Liver (tissue), 9 donors: ENCODE measurements around the gene DLL1. TPM values are rescaled to one million over a fixed set of nuclear protein-coding genes. Genes with fewer than 3 reads are reported as not detected.

Experiments
- DNase-seq: peaks from one replicate; pipeline ENCODE4 v3.0.0-alpha.2; 2017; ENCODE audit warnings: low spot score
- H3K27ac ChIP-seq, 2 donors: one replicate each; pipeline ENCODE4 v1.7.0; 2013; ENCODE audit warnings: inconsistent platforms in 2 of 2, low read length in 2 of 2, control low read depth in 1 of 2, low read depth in 1 of 2, mild to moderate bottlenecking in 1 of 2
- H3K27me3 ChIP-seq, 4 donors: one replicate each; pipeline versions ENCODE4 v1.6.1 to v1.7.0; 2013; ENCODE audit warnings: low read length in 3 of 4, inconsistent platforms in 1 of 4, mild to moderate bottlenecking in 1 of 4, moderate library complexity in 1 of 4; ENCODE audit not compliant: control insufficient read depth in 4 of 4, insufficient read depth in 4 of 4
- H3K36me3 ChIP-seq, 4 donors: one replicate each; pipeline versions ENCODE4 v1.6.1 to v1.7.0; 2013; ENCODE audit warnings: low read length in 3 of 4, mild to moderate bottlenecking in 3 of 4, low read depth in 1 of 4, moderate library complexity in 1 of 4; ENCODE audit not compliant: control insufficient read depth in 4 of 4, insufficient read depth in 3 of 4
- H3K4me1 ChIP-seq, 4 donors: one replicate each; pipeline versions ENCODE4 v1.6.1 to v1.7.0; 2013; ENCODE audit warnings: low read length in 3 of 4, mild to moderate bottlenecking in 3 of 4, moderate library complexity in 1 of 4; ENCODE audit not compliant: control insufficient read depth in 4 of 4, insufficient read depth in 4 of 4
- H3K4me3 ChIP-seq, 3 donors: one replicate each; pipeline versions ENCODE4 v1.6.1 to v1.7.0; 2013; ENCODE audit warnings: low read length in 3 of 3, control low read depth in 1 of 3, low read depth in 1 of 3, mild to moderate bottlenecking in 1 of 3
- H3K9ac ChIP-seq, 2 donors: one replicate each; pipeline ENCODE4 v1.7.0; 2013; ENCODE audit warnings: low read length in 2 of 2, mild to moderate bottlenecking in 2 of 2, moderate library complexity in 2 of 2, control low read depth in 1 of 2, low read depth in 1 of 2
- H3K9me3 ChIP-seq, 4 donors: one replicate each; pipeline versions ENCODE4 v1.6.1 to v1.7.0; 2013; ENCODE audit warnings: low read length in 3 of 4; ENCODE audit not compliant: control insufficient read depth in 4 of 4
- EGR1 ChIP-seq, 2 donors: IDR thresholded peaks; 2 replicates each; pipeline ENCODE4 v1.6.1; 2016 to 2018; ENCODE audit warnings: antibody characterized with exemption in 2 of 2, low read depth in 2 of 2
- FOXA1 ChIP-seq: IDR thresholded peaks from 2 replicates; pipeline ENCODE4 v1.6.1; 2016; ENCODE audit warnings: antibody characterized with exemption
- FOXA2 ChIP-seq: IDR thresholded peaks from 2 replicates; pipeline ENCODE4 v1.6.1; 2016; ENCODE audit warnings: antibody characterized with exemption
- GABPA ChIP-seq, 2 donors: IDR thresholded peaks in 1 of 2; conservative IDR thresholded peaks in 1 of 2; 2 replicates each; pipeline ENCODE4 v1.6.1; 2016; ENCODE audit warnings: antibody characterized with exemption in 2 of 2, mild to moderate bottlenecking in 1 of 2, moderate library complexity in 1 of 2
- HNF4A ChIP-seq, 2 donors: conservative IDR thresholded peaks; 2 replicates each; pipeline ENCODE4 v1.6.1; 2016; ENCODE audit warnings: antibody characterized with exemption in 2 of 2, mild to moderate bottlenecking in 2 of 2
- HNF4G ChIP-seq: IDR thresholded peaks from 2 replicates; pipeline ENCODE4 v1.6.1; 2016; ENCODE audit warnings: antibody characterized with exemption
- JUND ChIP-seq, 2 donors: IDR thresholded peaks; 2 replicates each; pipeline ENCODE4 v1.6.1; 2016; ENCODE audit warnings: antibody characterized with exemption in 2 of 2
- NR2F2 ChIP-seq: IDR thresholded peaks from 2 replicates; pipeline ENCODE4 v1.6.1; 2016; ENCODE audit warnings: antibody characterized with exemption
- RAD21 ChIP-seq, 2 donors: IDR thresholded peaks; 2 replicates each; pipeline ENCODE4 v1.6.1; 2016; ENCODE audit warnings: antibody characterized with exemption in 2 of 2, mild to moderate bottlenecking in 2 of 2
- RXRA ChIP-seq, 2 donors: IDR thresholded peaks; 2 replicates each; pipeline ENCODE4 v1.6.1; 2017 to 2018; ENCODE audit warnings: antibody characterized with exemption in 2 of 2, mild to moderate bottlenecking in 1 of 2
- SP1 ChIP-seq: IDR thresholded peaks from 2 replicates; pipeline ENCODE4 v1.6.1; 2018; ENCODE audit warnings: antibody characterized with exemption, mild to moderate bottlenecking
- TAF1 ChIP-seq: conservative IDR thresholded peaks from 2 replicates; pipeline ENCODE4 v1.6.1; 2016; ENCODE audit warnings: antibody characterized with exemption, mild to moderate bottlenecking
- YY1 ChIP-seq: IDR thresholded peaks from 2 replicates; pipeline ENCODE4 v1.6.1; 2016; ENCODE audit warnings: antibody characterized with exemption, mild to moderate bottlenecking
- WGBS: extraction: QIAGEN DNeasy Blood & Tissue Kit; methylation state at CpG from one replicate; pipeline ENCODE4 v1.1.7; 2013; 5-methylcytosine and 5-hydroxymethylcytosine counted together
- polyA plus RNA-seq, 2 donors: library from polyadenylated mRNA; stranded (reverse) in 1 of 2; unstranded in 1 of 2; fragments of 200-250 nt in 1 of 2; fragments of >200 nt in 1 of 2; fragmentation: Nextera tagmentation in 1 of 2; extraction: Ambion mirVana in 1 of 2; gene quantifications; one replicate each; pipeline versions ENCODE4 v1.2.1 to v1.2.3, GENCODE V29; 2013 to 2015
- total RNA-seq, 2 donors: library from RNA; depleted of rRNA; stranded (reverse); fragments of >200 nt; gene quantifications; one replicate each; pipeline ENCODE4 v1.2.3, GENCODE V29; 2014
- TF ChIP-seq, protein P1 (sequence below): IDR thresholded peaks from 2 replicates; pipeline ENCODE4 v1.6.1; 2016; ENCODE audit warnings: antibody characterized with exemption
- TF ChIP-seq, protein P2 (sequence below): IDR thresholded peaks from 2 replicates; pipeline ENCODE4 v1.6.1; 2016; ENCODE audit warnings: antibody characterized with exemption, mild to moderate bottlenecking
- TF ChIP-seq, protein P3 (sequence below): IDR thresholded peaks from 2 replicates; pipeline ENCODE4 v1.6.1; 2016; ENCODE audit warnings: antibody characterized with exemption
- TF ChIP-seq, protein P4 (sequence below): IDR thresholded peaks from 2 replicates; pipeline ENCODE4 v1.6.1; 2016; ENCODE audit warnings: antibody characterized with exemption
- TF ChIP-seq, protein P5 (sequence below): fragments of 150-350 bp; IDR thresholded peaks from 2 replicates; pipeline ENCODE4 v1.5.1; 2017; ENCODE audit warnings: improper control_type of control experiment, low read depth, low read length; ENCODE audit not compliant: missing input control
- donor health status: healthy.
- donor health status: healthy.
- donor health status: healthy.
- donor health status: healthy.
- donor health status: healthy.

Gene DLL1
- total and polyA plus RNA-seq, 4 donors, result 1.0 to 2.3 (median 1.7) TPM

DNA sequence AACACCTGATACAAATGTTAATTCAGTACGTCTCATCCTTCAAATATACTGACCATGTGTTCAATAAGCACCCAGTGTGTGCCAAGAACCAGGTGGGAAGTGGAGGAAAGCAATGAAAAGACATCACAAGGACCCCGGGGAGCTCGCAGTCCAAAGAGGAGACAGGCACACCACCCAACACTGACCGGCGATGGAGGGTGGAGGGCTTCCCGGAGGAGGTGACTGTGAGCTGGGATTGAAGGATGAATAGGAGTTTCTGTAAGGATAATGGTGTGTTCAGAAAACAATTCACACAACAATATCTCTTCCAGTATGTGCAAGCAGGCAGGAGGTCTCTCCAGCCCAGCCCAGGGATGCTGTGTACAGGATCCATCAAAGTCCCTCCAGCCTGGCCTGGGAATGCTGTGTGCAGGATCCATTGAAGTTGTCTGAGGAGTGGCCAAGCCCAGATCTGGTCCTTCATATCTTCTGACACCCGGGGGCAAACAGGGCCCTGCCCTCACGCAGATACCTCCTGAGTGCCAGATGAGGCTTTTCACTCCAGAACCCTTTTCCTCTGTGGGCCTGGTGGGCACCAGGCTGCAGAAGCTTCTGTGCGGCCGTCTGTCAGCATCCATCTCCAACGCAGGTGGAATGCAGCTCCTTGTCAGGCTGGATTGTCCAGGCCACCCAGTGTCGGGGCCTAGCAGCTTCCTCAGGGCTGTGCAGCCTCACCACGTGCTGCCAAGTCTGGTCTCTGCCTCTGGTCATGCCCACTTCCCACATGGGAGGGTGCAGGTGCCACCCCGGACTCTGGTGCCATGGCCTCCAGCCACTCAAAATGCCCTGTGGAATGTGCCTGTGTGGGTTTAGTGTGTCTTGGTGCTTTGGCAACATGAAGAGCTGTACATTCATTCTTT lies 36.3 kb downstream of the DLL1 start:
- H3K27me3 ChIP-seq, result no peaks in the 10 kb centered on the region
- WGBS, result 93% methylated on average over 14 of the region's 14 CpGs
- no peak overlapping the region for H3K27ac ChIP-seq
- H3K36me3 ChIP-seq, result no peaks in the 10 kb centered on the region
- no peak for DNase-seq
- H3K4me1 ChIP-seq, result no peaks in the 10 kb centered on the region
- no peak overlapping the region for H3K9ac ChIP-seq
- TF ChIP-seq FOXA1 (no peak), FOXA2 (no peak), NR2F2 (no peak), HNF4A (conservative IDR thresholded peaks at IDR 0.05) (no peak), EGR1 (IDR thresholded peaks at IDR 0.05; ENCODE audit: low read depth in 2 of 2) (no peak), TAF1 (no peak), RXRA (IDR thresholded peaks at IDR 0.05) (no peak), YY1 (no peak), SP1 (no peak), HNF4G (no peak), JUND (IDR thresholded peaks at IDR 0.05) (no peak), GABPA (IDR thresholded peaks at IDR 0.05 in 1 of 2, conservative IDR thresholded peaks at IDR 0.05 in 1 of 2) (no peak), RAD21 (IDR thresholded peaks at IDR 0.05) (no peak)
- TF ChIP-seq, protein P1, sequence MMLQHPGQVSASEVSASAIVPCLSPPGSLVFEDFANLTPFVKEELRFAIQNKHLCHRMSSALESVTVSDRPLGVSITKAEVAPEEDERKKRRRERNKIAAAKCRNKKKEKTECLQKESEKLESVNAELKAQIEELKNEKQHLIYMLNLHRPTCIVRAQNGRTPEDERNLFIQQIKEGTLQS, result no peak
- TF ChIP-seq, protein P2, sequence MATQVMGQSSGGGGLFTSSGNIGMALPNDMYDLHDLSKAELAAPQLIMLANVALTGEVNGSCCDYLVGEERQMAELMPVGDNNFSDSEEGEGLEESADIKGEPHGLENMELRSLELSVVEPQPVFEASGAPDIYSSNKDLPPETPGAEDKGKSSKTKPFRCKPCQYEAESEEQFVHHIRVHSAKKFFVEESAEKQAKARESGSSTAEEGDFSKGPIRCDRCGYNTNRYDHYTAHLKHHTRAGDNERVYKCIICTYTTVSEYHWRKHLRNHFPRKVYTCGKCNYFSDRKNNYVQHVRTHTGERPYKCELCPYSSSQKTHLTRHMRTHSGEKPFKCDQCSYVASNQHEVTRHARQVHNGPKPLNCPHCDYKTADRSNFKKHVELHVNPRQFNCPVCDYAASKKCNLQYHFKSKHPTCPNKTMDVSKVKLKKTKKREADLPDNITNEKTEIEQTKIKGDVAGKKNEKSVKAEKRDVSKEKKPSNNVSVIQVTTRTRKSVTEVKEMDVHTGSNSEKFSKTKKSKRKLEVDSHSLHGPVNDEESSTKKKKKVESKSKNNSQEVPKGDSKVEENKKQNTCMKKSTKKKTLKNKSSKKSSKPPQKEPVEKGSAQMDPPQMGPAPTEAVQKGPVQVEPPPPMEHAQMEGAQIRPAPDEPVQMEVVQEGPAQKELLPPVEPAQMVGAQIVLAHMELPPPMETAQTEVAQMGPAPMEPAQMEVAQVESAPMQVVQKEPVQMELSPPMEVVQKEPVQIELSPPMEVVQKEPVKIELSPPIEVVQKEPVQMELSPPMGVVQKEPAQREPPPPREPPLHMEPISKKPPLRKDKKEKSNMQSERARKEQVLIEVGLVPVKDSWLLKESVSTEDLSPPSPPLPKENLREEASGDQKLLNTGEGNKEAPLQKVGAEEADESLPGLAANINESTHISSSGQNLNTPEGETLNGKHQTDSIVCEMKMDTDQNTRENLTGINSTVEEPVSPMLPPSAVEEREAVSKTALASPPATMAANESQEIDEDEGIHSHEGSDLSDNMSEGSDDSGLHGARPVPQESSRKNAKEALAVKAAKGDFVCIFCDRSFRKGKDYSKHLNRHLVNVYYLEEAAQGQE, result no peak
- TF ChIP-seq, protein P3, sequence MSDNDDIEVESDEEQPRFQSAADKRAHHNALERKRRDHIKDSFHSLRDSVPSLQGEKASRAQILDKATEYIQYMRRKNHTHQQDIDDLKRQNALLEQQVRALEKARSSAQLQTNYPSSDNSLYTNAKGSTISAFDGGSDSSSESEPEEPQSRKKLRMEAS, result no peak
- TF ChIP-seq, protein P4, sequence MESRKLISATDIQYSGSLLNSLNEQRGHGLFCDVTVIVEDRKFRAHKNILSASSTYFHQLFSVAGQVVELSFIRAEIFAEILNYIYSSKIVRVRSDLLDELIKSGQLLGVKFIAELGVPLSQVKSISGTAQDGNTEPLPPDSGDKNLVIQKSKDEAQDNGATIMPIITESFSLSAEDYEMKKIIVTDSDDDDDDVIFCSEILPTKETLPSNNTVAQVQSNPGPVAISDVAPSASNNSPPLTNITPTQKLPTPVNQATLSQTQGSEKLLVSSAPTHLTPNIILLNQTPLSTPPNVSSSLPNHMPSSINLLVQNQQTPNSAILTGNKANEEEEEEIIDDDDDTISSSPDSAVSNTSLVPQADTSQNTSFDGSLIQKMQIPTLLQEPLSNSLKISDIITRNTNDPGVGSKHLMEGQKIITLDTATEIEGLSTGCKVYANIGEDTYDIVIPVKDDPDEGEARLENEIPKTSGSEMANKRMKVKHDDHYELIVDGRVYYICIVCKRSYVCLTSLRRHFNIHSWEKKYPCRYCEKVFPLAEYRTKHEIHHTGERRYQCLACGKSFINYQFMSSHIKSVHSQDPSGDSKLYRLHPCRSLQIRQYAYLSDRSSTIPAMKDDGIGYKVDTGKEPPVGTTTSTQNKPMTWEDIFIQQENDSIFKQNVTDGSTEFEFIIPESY, result no peak
- TF ChIP-seq, protein P5, sequence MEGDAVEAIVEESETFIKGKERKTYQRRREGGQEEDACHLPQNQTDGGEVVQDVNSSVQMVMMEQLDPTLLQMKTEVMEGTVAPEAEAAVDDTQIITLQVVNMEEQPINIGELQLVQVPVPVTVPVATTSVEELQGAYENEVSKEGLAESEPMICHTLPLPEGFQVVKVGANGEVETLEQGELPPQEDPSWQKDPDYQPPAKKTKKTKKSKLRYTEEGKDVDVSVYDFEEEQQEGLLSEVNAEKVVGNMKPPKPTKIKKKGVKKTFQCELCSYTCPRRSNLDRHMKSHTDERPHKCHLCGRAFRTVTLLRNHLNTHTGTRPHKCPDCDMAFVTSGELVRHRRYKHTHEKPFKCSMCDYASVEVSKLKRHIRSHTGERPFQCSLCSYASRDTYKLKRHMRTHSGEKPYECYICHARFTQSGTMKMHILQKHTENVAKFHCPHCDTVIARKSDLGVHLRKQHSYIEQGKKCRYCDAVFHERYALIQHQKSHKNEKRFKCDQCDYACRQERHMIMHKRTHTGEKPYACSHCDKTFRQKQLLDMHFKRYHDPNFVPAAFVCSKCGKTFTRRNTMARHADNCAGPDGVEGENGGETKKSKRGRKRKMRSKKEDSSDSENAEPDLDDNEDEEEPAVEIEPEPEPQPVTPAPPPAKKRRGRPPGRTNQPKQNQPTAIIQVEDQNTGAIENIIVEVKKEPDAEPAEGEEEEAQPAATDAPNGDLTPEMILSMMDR, result no peak
- no peaks in the 10 kb centered on the region for H3K9me3 ChIP-seq
- H3K4me3 ChIP-seq, result no peak overlapping the region
